OCI-LY1 (cell line): ENCODE measurements around the gene STAT4.
A peak's percentile ranks its signal among the peaks of the same experiment; 100 is the strongest.

ENCODE experiments used
- H2AFZ ChIP-seq: fragments of 200-600 bp; sonication (generic), shearing (Covaris generic); 2 replicates; pipeline ENCODE4 v1.6.0; 2014; ENCODE audit warnings: antibody characterized with exemption, mild to moderate bottlenecking, low read length
- H3F3A ChIP-seq: fragments of 200-600 bp; sonication (generic), shearing (Covaris generic); 2 replicates; pipeline ENCODE4 v1.6.0; 2014; ENCODE audit warnings: mild to moderate bottlenecking, antibody characterized with exemption, low read length, moderate library complexity; ENCODE audit not compliant: insufficient read depth
- H3K27ac ChIP-seq: fragments of 200-600 bp; sonication (generic); 2 replicates; pipeline ENCODE4 v1.5.1; 2014; ENCODE audit warnings: low read length, mixed run types, mild to moderate bottlenecking, low read depth; ENCODE audit not compliant: poor library complexity, severe bottlenecking
- H3K27me3 ChIP-seq: fragments of 200-600 bp; sonication (generic); 2 replicates; pipeline ENCODE4 v1.6.0; 2014; ENCODE audit warnings: antibody characterized with exemption, mild to moderate bottlenecking, low read length, moderate library complexity; ENCODE audit not compliant: insufficient read depth
- H3K36me3 ChIP-seq: fragments of 200-600 bp; sonication (generic); 2 replicates; pipeline ENCODE4 v1.6.1; 2014; ENCODE audit warnings: mild to moderate bottlenecking, antibody characterized with exemption, low read length, moderate library complexity, mixed read lengths; ENCODE audit not compliant: insufficient read depth
- H3K4me1 ChIP-seq: fragments of 200-600 bp; sonication (generic); 2 replicates; pipeline ENCODE4 v1.5.1; 2014; ENCODE audit warnings: mild to moderate bottlenecking, low read length, moderate library complexity; ENCODE audit not compliant: insufficient read depth, severe bottlenecking
- H3K4me2 ChIP-seq: fragments of 200-600 bp; sonication (generic), shearing (Covaris generic); 2 replicates; pipeline ENCODE4 v1.6.1; 2014; ENCODE audit warnings: low read length
- H3K4me3 ChIP-seq: fragments of 200-600 bp; sonication (generic); 2 replicates; pipeline ENCODE4 v1.5.1; 2014; ENCODE audit warnings: low read length, low read depth, mild to moderate bottlenecking, mixed read lengths; ENCODE audit not compliant: poor library complexity, severe bottlenecking
- H3K79me2 ChIP-seq: fragments of 200-600 bp; shearing (Covaris generic); 2 replicates; pipeline ENCODE4 v1.6.1; 2016; ENCODE audit warnings: mixed run types, low read length, mixed read lengths; ENCODE audit not compliant: insufficient read depth
- H3K9ac ChIP-seq: fragments of 200-600 bp; sonication (generic), shearing (Covaris generic); 2 replicates; pipeline ENCODE4 v1.6.1; 2014; ENCODE audit warnings: mild to moderate bottlenecking, low read length, mixed read lengths
- H3K9me2 ChIP-seq: fragments of 200-600 bp; sonication (generic), shearing (Covaris generic); 2 replicates; pipeline ENCODE4 v1.6.1; 2014; ENCODE audit warnings: low read depth, mild to moderate bottlenecking, low read length, mixed read lengths
- H3K9me3 ChIP-seq: fragments of 200-600 bp; shearing (Covaris generic); 2 replicates; pipeline ENCODE4 v1.6.1; 2014; ENCODE audit warnings: low read length, mixed read lengths
- H4K20me1 ChIP-seq: fragments of 200-600 bp; sonication (generic), shearing (Covaris generic); 2 replicates; pipeline ENCODE4 v1.6.0; 2016; ENCODE audit warnings: mild to moderate bottlenecking, low read length; ENCODE audit not compliant: insufficient read depth
- EZH2 ChIP-seq: fragments of 200-600 bp; sonication (generic), shearing (Covaris generic); IDR thresholded peaks from 2 replicates; pipeline ENCODE4 v1.8.0; 2017; ENCODE audit warnings: borderline replicate concordance, mixed run types, mild to moderate bottlenecking, antibody characterized with exemption, low read length, moderate library complexity, mixed read lengths
- TF ChIP-seq, protein P1 (sequence below): fragments of 200-600 bp; sonication (generic), shearing (Covaris generic); IDR thresholded peaks from 2 replicates; pipeline ENCODE4 v1.5.1; 2017; ENCODE audit warnings: mild to moderate bottlenecking, antibody characterized with exemption, low read length, moderate library complexity, mixed read lengths

Gene STAT4

DNA sequence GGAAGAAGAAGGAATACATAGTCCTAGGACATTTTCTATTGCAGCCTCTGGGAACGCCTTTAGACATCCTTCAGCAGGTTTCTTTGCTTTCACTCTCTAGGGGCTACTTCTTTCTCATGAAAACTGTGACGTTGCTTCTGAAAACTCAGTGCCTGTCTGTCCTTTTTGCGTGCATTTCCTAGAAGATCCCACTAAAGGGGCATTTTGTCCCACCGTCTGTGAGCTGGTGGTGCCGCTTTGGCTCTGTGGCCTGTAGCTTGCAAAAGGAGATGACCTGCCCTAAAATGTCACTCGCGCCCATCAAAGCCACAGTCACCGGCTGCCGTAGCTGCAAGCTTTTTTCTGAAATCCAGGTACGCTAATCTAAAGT, 579 bp downstream of the STAT4 start:
- Histone ChIP-seq H2AFZ (no peak overlapping the region), H3K4me1 (peaks cover 6% of the 10 kb centered on the region), H3K9me2 (no peaks in the 10 kb centered on the region), H3K4me2 (peak overlapping the region; percentile 46; the same call in 1 of the 2 replicates), H3K36me3 (no peaks in the 10 kb centered on the region), H4K20me1 (no peaks in the 10 kb centered on the region), H3K9me3 (no peaks in the 10 kb centered on the region), H3K27ac (no peak overlapping the region), H3K4me3 (peak overlapping the region; percentile 35), H3K9ac (no peak overlapping the region), H3K27me3 (no peaks in the 10 kb centered on the region), H3K79me2 (no peaks in the 10 kb centered on the region), H3F3A (no peaks in the 10 kb centered on the region)
- TF ChIP-seq, protein P1, sequence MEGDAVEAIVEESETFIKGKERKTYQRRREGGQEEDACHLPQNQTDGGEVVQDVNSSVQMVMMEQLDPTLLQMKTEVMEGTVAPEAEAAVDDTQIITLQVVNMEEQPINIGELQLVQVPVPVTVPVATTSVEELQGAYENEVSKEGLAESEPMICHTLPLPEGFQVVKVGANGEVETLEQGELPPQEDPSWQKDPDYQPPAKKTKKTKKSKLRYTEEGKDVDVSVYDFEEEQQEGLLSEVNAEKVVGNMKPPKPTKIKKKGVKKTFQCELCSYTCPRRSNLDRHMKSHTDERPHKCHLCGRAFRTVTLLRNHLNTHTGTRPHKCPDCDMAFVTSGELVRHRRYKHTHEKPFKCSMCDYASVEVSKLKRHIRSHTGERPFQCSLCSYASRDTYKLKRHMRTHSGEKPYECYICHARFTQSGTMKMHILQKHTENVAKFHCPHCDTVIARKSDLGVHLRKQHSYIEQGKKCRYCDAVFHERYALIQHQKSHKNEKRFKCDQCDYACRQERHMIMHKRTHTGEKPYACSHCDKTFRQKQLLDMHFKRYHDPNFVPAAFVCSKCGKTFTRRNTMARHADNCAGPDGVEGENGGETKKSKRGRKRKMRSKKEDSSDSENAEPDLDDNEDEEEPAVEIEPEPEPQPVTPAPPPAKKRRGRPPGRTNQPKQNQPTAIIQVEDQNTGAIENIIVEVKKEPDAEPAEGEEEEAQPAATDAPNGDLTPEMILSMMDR, result no peak
- TF ChIP-seq EZH2, result no peak

DNA sequence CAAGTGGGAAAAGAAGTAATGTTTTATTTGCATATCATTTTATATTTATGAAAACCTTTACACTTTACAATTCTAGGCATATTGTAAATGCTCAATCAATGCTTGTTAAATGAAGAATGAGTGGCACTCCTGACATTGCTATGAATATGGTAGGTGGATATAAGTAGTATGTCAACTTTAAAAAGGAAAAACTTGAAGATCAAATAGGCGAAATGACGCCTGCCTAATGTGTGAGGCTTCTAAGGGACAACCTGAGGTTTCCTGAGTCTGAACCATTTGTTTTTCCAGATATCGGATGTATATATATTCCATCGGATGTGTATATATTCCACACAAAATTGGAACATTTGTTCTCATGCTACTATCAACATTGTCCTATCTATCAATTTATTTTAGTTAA, 1.4 kb downstream of the STAT4 start:
- Histone ChIP-seq H3K9ac (no peak overlapping the region), H3F3A (no peaks in the 10 kb centered on the region), H3K4me2 (no peak overlapping the region), H3K9me3 (no peaks in the 10 kb centered on the region), H3K4me3 (no peak overlapping the region), H2AFZ (no peak overlapping the region), H3K27me3 (no peaks in the 10 kb centered on the region), H3K9me2 (no peaks in the 10 kb centered on the region), H3K36me3 (no peaks in the 10 kb centered on the region), H4K20me1 (no peaks in the 10 kb centered on the region), H3K79me2 (no peaks in the 10 kb centered on the region), H3K27ac (no peak overlapping the region), H3K4me1 (peaks cover 6% of the 10 kb centered on the region)
- no peak for TF ChIP-seq EZH2
- TF ChIP-seq, protein P1, result no peak

DNA sequence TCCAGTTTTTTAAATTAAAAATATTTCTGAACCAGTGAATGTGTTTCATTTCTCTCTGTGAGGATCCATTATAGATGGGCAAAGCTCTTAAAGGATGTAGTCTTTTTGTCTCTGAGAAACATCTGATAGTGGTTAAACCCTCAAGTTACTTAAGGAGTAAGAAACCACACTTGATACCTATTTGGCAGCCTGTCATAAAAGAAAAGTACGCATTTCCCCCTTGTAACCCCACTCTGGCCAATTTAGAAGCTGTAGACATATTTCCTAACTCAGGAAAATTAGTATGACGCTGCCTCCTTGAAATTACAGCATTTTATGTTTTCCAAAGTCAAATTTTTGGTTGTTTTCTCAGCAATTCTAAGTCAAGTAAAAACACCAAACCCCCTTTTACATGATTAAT, 2.0 kb downstream of the STAT4 start:
- H3K4me2 ChIP-seq, result no peak overlapping the region
- H3K9me3 ChIP-seq, result no peaks in the 10 kb centered on the region
- no peaks in the 10 kb centered on the region for H3K79me2 ChIP-seq
- no peak overlapping the region for H3K9ac ChIP-seq
- no peak overlapping the region for H3K27ac ChIP-seq
- H2AFZ ChIP-seq, result no peak overlapping the region
- TF ChIP-seq, protein P1, result no peak
- no peak for TF ChIP-seq EZH2
- H3K4me1 ChIP-seq, result peaks cover 6% of the 10 kb centered on the region
- H3K27me3 ChIP-seq, result no peaks in the 10 kb centered on the region
- no peaks in the 10 kb centered on the region for H3K9me2 ChIP-seq
- H3K36me3 ChIP-seq, result no peaks in the 10 kb centered on the region
- H4K20me1 ChIP-seq, result no peaks in the 10 kb centered on the region
- no peaks in the 10 kb centered on the region for H3F3A ChIP-seq
- H3K4me3 ChIP-seq, result no peak overlapping the region
